Liver (tissue), 9 donors: ENCODE data around the gene ADAMTS2. TPM values are rescaled to one million over a fixed set of nuclear protein-coding genes. Genes with fewer than 3 reads are reported as not detected.

Source experiments
- DNase-seq: peaks from one replicate; pipeline ENCODE4 v3.0.0-alpha.2; 2017; ENCODE audit warnings: low spot score
- H3K27ac ChIP-seq, 2 donors: one replicate each; pipeline ENCODE4 v1.7.0; 2013; ENCODE audit warnings: inconsistent platforms in 2 of 2, low read length in 2 of 2, control low read depth in 1 of 2, low read depth in 1 of 2, mild to moderate bottlenecking in 1 of 2
- H3K27me3 ChIP-seq, 4 donors: one replicate each; pipeline versions ENCODE4 v1.6.1 to v1.7.0; 2013; ENCODE audit warnings: low read length in 3 of 4, inconsistent platforms in 1 of 4, mild to moderate bottlenecking in 1 of 4, moderate library complexity in 1 of 4; ENCODE audit not compliant: control insufficient read depth in 4 of 4, insufficient read depth in 4 of 4
- H3K36me3 ChIP-seq, 4 donors: one replicate each; pipeline versions ENCODE4 v1.6.1 to v1.7.0; 2013; ENCODE audit warnings: low read length in 3 of 4, mild to moderate bottlenecking in 3 of 4, low read depth in 1 of 4, moderate library complexity in 1 of 4; ENCODE audit not compliant: control insufficient read depth in 4 of 4, insufficient read depth in 3 of 4
- H3K4me1 ChIP-seq, 4 donors: one replicate each; pipeline versions ENCODE4 v1.6.1 to v1.7.0; 2013; ENCODE audit warnings: low read length in 3 of 4, mild to moderate bottlenecking in 3 of 4, moderate library complexity in 1 of 4; ENCODE audit not compliant: control insufficient read depth in 4 of 4, insufficient read depth in 4 of 4
- H3K4me3 ChIP-seq, 3 donors: one replicate each; pipeline versions ENCODE4 v1.6.1 to v1.7.0; 2013; ENCODE audit warnings: low read length in 3 of 3, control low read depth in 1 of 3, low read depth in 1 of 3, mild to moderate bottlenecking in 1 of 3
- H3K9ac ChIP-seq, 2 donors: one replicate each; pipeline ENCODE4 v1.7.0; 2013; ENCODE audit warnings: low read length in 2 of 2, mild to moderate bottlenecking in 2 of 2, moderate library complexity in 2 of 2, control low read depth in 1 of 2, low read depth in 1 of 2
- H3K9me3 ChIP-seq, 4 donors: one replicate each; pipeline versions ENCODE4 v1.6.1 to v1.7.0; 2013; ENCODE audit warnings: low read length in 3 of 4; ENCODE audit not compliant: control insufficient read depth in 4 of 4
- EGR1 ChIP-seq, 2 donors: IDR thresholded peaks; 2 replicates each; pipeline ENCODE4 v1.6.1; 2016 to 2018; ENCODE audit warnings: antibody characterized with exemption in 2 of 2, low read depth in 2 of 2
- FOXA1 ChIP-seq: IDR thresholded peaks from 2 replicates; pipeline ENCODE4 v1.6.1; 2016; ENCODE audit warnings: antibody characterized with exemption
- GABPA ChIP-seq, 2 donors: IDR thresholded peaks in 1 of 2; conservative IDR thresholded peaks in 1 of 2; 2 replicates each; pipeline ENCODE4 v1.6.1; 2016; ENCODE audit warnings: antibody characterized with exemption in 2 of 2, mild to moderate bottlenecking in 1 of 2, moderate library complexity in 1 of 2
- HNF4A ChIP-seq, 2 donors: conservative IDR thresholded peaks; 2 replicates each; pipeline ENCODE4 v1.6.1; 2016; ENCODE audit warnings: antibody characterized with exemption in 2 of 2, mild to moderate bottlenecking in 2 of 2
- HNF4G ChIP-seq: IDR thresholded peaks from 2 replicates; pipeline ENCODE4 v1.6.1; 2016; ENCODE audit warnings: antibody characterized with exemption
- JUND ChIP-seq, 2 donors: IDR thresholded peaks; 2 replicates each; pipeline ENCODE4 v1.6.1; 2016; ENCODE audit warnings: antibody characterized with exemption in 2 of 2
- NR2F2 ChIP-seq: IDR thresholded peaks from 2 replicates; pipeline ENCODE4 v1.6.1; 2016; ENCODE audit warnings: antibody characterized with exemption
- RAD21 ChIP-seq, 2 donors: IDR thresholded peaks; 2 replicates each; pipeline ENCODE4 v1.6.1; 2016; ENCODE audit warnings: antibody characterized with exemption in 2 of 2, mild to moderate bottlenecking in 2 of 2
- RXRA ChIP-seq, 2 donors: IDR thresholded peaks; 2 replicates each; pipeline ENCODE4 v1.6.1; 2017 to 2018; ENCODE audit warnings: antibody characterized with exemption in 2 of 2, mild to moderate bottlenecking in 1 of 2
- SP1 ChIP-seq: IDR thresholded peaks from 2 replicates; pipeline ENCODE4 v1.6.1; 2018; ENCODE audit warnings: antibody characterized with exemption, mild to moderate bottlenecking
- TAF1 ChIP-seq: conservative IDR thresholded peaks from 2 replicates; pipeline ENCODE4 v1.6.1; 2016; ENCODE audit warnings: antibody characterized with exemption, mild to moderate bottlenecking
- WGBS: extraction: QIAGEN DNeasy Blood & Tissue Kit; methylation state at CpG from one replicate; pipeline ENCODE4 v1.1.7; 2013; 5-methylcytosine and 5-hydroxymethylcytosine counted together
- polyA plus RNA-seq, 2 donors: library from polyadenylated mRNA; stranded (reverse) in 1 of 2; unstranded in 1 of 2; fragments of 200-250 nt in 1 of 2; fragments of >200 nt in 1 of 2; fragmentation: Nextera tagmentation in 1 of 2; extraction: Ambion mirVana in 1 of 2; gene quantifications; one replicate each; pipeline versions ENCODE4 v1.2.1 to v1.2.3, GENCODE V29; 2013 to 2015
- total RNA-seq, 2 donors: library from RNA; depleted of rRNA; stranded (reverse); fragments of >200 nt; gene quantifications; one replicate each; pipeline ENCODE4 v1.2.3, GENCODE V29; 2014
- TF ChIP-seq, protein P1 (sequence below): IDR thresholded peaks from 2 replicates; pipeline ENCODE4 v1.6.1; 2016; ENCODE audit warnings: antibody characterized with exemption, mild to moderate bottlenecking
- TF ChIP-seq, protein P2 (sequence below): IDR thresholded peaks from 2 replicates; pipeline ENCODE4 v1.6.1; 2016; ENCODE audit warnings: antibody characterized with exemption
- TF ChIP-seq, protein P3 (sequence below): IDR thresholded peaks from 2 replicates; pipeline ENCODE4 v1.6.1; 2016; ENCODE audit warnings: antibody characterized with exemption
- TF ChIP-seq, protein P4 (sequence below): IDR thresholded peaks from 2 replicates; pipeline ENCODE4 v1.6.1; 2016; ENCODE audit warnings: antibody characterized with exemption
- donor health status: healthy.
- donor health status: healthy.
- donor health status: healthy.
- donor health status: healthy.
- donor health status: healthy.

Gene ADAMTS2
- total and polyA plus RNA-seq, 4 donors, result 2.7 to 24.3 (median 12.0) TPM

DNA sequence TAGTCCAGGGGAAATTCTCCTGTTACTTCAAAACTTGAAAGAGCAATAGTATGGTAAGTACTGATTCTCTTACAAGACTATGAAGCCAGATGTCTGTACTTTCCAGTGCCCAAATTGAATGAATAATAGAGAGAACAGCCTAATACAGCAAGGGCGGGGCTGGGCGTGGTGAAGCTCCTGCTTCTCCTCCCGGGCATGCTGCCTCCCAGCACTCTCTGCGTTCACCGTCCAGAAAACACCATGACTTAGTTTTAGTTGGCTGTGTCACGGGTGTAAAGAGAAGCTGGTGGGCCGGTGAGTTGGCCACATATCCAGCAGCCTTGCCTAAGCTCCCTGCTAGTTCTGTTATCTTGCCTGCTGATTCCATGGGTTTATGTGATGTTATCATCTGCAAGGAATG is 40.7 kb upstream of the ADAMTS2 start:
- 73% methylated on average over 7 of the region's 7 CpGs for WGBS
- Histone ChIP-seq H3K4me3 (no peak overlapping the region), H3K9ac (no peak overlapping the region), H3K4me1 (no peaks in the 10 kb centered on the region), H3K27ac (no peak overlapping the region), H3K9me3 (peaks cover 5 to 20% (median 9%) of the 10 kb centered on the region in 4 donors), H3K36me3 (no peaks in the 10 kb centered on the region), H3K27me3 (peaks cover 0 to 4% (median 0%) of the 10 kb centered on the region in 4 donors)
- DNase-seq, result no peak
- TF ChIP-seq SP1, result no peak
- no peak for TF ChIP-seq FOXA1
- TF ChIP-seq JUND (IDR thresholded peaks at IDR 0.05), result no peak
- TF ChIP-seq RXRA (IDR thresholded peaks at IDR 0.05), result no peak
- no peak for TF ChIP-seq HNF4G
- TF ChIP-seq, protein P1, sequence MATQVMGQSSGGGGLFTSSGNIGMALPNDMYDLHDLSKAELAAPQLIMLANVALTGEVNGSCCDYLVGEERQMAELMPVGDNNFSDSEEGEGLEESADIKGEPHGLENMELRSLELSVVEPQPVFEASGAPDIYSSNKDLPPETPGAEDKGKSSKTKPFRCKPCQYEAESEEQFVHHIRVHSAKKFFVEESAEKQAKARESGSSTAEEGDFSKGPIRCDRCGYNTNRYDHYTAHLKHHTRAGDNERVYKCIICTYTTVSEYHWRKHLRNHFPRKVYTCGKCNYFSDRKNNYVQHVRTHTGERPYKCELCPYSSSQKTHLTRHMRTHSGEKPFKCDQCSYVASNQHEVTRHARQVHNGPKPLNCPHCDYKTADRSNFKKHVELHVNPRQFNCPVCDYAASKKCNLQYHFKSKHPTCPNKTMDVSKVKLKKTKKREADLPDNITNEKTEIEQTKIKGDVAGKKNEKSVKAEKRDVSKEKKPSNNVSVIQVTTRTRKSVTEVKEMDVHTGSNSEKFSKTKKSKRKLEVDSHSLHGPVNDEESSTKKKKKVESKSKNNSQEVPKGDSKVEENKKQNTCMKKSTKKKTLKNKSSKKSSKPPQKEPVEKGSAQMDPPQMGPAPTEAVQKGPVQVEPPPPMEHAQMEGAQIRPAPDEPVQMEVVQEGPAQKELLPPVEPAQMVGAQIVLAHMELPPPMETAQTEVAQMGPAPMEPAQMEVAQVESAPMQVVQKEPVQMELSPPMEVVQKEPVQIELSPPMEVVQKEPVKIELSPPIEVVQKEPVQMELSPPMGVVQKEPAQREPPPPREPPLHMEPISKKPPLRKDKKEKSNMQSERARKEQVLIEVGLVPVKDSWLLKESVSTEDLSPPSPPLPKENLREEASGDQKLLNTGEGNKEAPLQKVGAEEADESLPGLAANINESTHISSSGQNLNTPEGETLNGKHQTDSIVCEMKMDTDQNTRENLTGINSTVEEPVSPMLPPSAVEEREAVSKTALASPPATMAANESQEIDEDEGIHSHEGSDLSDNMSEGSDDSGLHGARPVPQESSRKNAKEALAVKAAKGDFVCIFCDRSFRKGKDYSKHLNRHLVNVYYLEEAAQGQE, result no peak
- TF ChIP-seq, protein P2, sequence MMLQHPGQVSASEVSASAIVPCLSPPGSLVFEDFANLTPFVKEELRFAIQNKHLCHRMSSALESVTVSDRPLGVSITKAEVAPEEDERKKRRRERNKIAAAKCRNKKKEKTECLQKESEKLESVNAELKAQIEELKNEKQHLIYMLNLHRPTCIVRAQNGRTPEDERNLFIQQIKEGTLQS, result no peak
- TF ChIP-seq, protein P3, sequence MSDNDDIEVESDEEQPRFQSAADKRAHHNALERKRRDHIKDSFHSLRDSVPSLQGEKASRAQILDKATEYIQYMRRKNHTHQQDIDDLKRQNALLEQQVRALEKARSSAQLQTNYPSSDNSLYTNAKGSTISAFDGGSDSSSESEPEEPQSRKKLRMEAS, result no peak
- TF ChIP-seq GABPA (IDR thresholded peaks at IDR 0.05 in 1 of 2, conservative IDR thresholded peaks at IDR 0.05 in 1 of 2), result no peak
- TF ChIP-seq EGR1 (IDR thresholded peaks at IDR 0.05; ENCODE audit: low read depth in 2 of 2), result no peak
- TF ChIP-seq NR2F2, result no peak
- TF ChIP-seq, protein P4, sequence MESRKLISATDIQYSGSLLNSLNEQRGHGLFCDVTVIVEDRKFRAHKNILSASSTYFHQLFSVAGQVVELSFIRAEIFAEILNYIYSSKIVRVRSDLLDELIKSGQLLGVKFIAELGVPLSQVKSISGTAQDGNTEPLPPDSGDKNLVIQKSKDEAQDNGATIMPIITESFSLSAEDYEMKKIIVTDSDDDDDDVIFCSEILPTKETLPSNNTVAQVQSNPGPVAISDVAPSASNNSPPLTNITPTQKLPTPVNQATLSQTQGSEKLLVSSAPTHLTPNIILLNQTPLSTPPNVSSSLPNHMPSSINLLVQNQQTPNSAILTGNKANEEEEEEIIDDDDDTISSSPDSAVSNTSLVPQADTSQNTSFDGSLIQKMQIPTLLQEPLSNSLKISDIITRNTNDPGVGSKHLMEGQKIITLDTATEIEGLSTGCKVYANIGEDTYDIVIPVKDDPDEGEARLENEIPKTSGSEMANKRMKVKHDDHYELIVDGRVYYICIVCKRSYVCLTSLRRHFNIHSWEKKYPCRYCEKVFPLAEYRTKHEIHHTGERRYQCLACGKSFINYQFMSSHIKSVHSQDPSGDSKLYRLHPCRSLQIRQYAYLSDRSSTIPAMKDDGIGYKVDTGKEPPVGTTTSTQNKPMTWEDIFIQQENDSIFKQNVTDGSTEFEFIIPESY, result no peak

DNA sequence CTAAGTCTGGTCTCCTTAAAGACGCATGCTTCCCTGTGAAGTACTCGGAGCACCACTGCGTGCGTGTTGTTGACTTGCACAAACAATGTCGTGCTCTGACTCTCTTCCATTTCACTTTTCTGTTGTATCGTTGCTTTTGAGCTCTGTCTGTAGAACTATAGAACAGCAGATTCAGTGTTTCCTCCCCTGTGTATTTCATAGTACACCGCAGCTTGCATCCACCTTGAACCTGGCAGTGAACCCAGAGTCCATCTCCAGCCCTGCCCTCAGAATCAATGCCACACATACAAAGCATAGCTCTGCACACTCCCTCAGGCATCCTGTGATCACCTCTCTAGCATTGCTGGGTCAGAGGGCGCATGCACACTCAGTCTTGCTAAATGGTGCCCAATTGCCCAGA is 37.2 kb upstream of the ADAMTS2 start:
- no peak for TF ChIP-seq TAF1
- no peak for TF ChIP-seq HNF4G
- no peak for TF ChIP-seq HNF4A (conservative IDR thresholded peaks at IDR 0.05)
- no peak for TF ChIP-seq RAD21 (IDR thresholded peaks at IDR 0.05)
- TF ChIP-seq EGR1 (IDR thresholded peaks at IDR 0.05; ENCODE audit: low read depth in 2 of 2), result no peak
- TF ChIP-seq JUND (IDR thresholded peaks at IDR 0.05), result no peak
- Histone ChIP-seq H3K27me3 (peaks cover 0 to 4% (median 0%) of the 10 kb centered on the region in 4 donors), H3K4me3 (no peak overlapping the region), H3K9ac (no peak overlapping the region), H3K9me3 (no peaks in the 10 kb centered on the region), H3K4me1 (no peaks in the 10 kb centered on the region), H3K27ac (no peak overlapping the region), H3K36me3 (no peaks in the 10 kb centered on the region)
- DNase-seq, result no peak
- WGBS, result 90% methylated on average over 8 of the region's 8 CpGs
